ENCODE results near the gene DOCK11.

Gene DOCK11

GRCh38 chrX:118682258-118683014, 186.8 kb downstream of the DOCK11 start:
- POLR2A ChIA-PET: no interaction called here
- no peaks in the 10 kb centered on the region; a peak in 2 of 3 replicates for H3K36me3 ChIP-seq (ENCODE audit: control insufficient read depth in 2 of 2, insufficient read depth in 1 of 2, low read length in 2 of 2)
- H3K27ac ChIP-seq (ENCODE audit: extremely low read depth, low read depth, low read length): no peak overlapping the region
- no peak for TF ChIP-seq ZNF292 (tag by site-specific recombination; IDR thresholded peaks at IDR 0.05; ENCODE audit: borderline replicate concordance, low read depth)
- H3K4me3 ChIP-seq (ENCODE audit: low read depth, low read length): no peak overlapping the region
- CTCF ChIA-PET: interaction anchor here (0.9 kb wide), 1 partner anchor 222 kb away, joined by 3 read pairs; no protein-coding TSS in a partner anchor
- H3K4me1 ChIP-seq (ENCODE audit: control insufficient read depth, insufficient read depth, low read length): no peaks in the 10 kb centered on the region
- H3K9me3 ChIP-seq (ENCODE audit: control insufficient read depth, insufficient read depth, low read depth, low read length): no peaks in the 10 kb centered on the region

GRCh38 chrX:118685393-118685792, 189.8 kb downstream of the DOCK11 start:
- Histone ChIP-seq H3K27ac (ENCODE audit: extremely low read depth, low read depth, low read length) (no peak overlapping the region), H3K4me3 (ENCODE audit: low read depth, low read length) (no peak overlapping the region), H3K4me1 (ENCODE audit: control insufficient read depth, insufficient read depth, low read length) (no peaks in the 10 kb centered on the region), H3K36me3 (ENCODE audit: control insufficient read depth in 2 of 2, insufficient read depth in 1 of 2, low read length in 2 of 2) (no peaks in the 10 kb centered on the region; a peak in 1 of 3 replicates), H3K9me3 (ENCODE audit: control insufficient read depth, insufficient read depth, low read depth, low read length) (no peaks in the 10 kb centered on the region)
- ChIA-PET CTCF (interaction anchor here (1.2 to 1.9 kb wide), 2 partner anchors 59 to 139 kb away, joined by 4 read pairs; partner anchors contain the start of gene ZCCHC12), POLR2A (no interaction called here)
- TF ChIP-seq ZNF169 (tag by site-specific recombination; IDR thresholded peaks at IDR 0.05) (no peak), ZNF175 (tag by site-specific recombination; IDR thresholded peaks at IDR 0.05) (no peak), RBAK (tag by site-specific recombination; IDR thresholded peaks at IDR 0.05) (no peak), YY2 (tag by site-specific recombination; IDR thresholded peaks at IDR 0.05) (no peak), PATZ1 (tag by site-specific recombination; IDR thresholded peaks at IDR 0.05) (no peak), ZNF155 (tag by site-specific recombination; IDR thresholded peaks at IDR 0.05) (no peak), ZNF549 (tag by site-specific recombination; IDR thresholded peaks at IDR 0.05) (no peak), TSHZ1 (tag by site-specific recombination; IDR thresholded peaks at IDR 0.05; ENCODE audit: borderline replicate concordance) (no peak)

- H3K4me1 ChIP-seq (ENCODE audit: control insufficient read depth, insufficient read depth, low read length): no peaks in the 10 kb centered on the region
- ChIA-PET POLR2A (no interaction called here), CTCF (no interaction called here)
- no peak overlapping the region for H3K4me3 ChIP-seq (ENCODE audit: low read depth, low read length)
- H3K27ac ChIP-seq (ENCODE audit: extremely low read depth, low read depth, low read length): no peak overlapping the region
- no peaks in the 10 kb centered on the region; a peak in 1 of 3 replicates for H3K36me3 ChIP-seq (ENCODE audit: control insufficient read depth in 2 of 2, insufficient read depth in 1 of 2, low read length in 2 of 2)
- H3K9me3 ChIP-seq (ENCODE audit: control insufficient read depth, insufficient read depth, low read depth, low read length): no peaks in the 10 kb centered on the region
- TF ChIP-seq ZNF521 (tag by site-specific recombination; IDR thresholded peaks at IDR 0.05) (no peak), ZFHX2 (tag by site-specific recombination; conservative IDR thresholded peaks at IDR 0.05) (no peak), ZNF529 (tag by site-specific recombination; IDR thresholded peaks at IDR 0.05; ENCODE audit: insufficient replicate concordance) (no peak), ZNF660 (tag by site-specific recombination; IDR thresholded peaks at IDR 0.05) (no peak), ZNF324 (tag by site-specific recombination; IDR thresholded peaks at IDR 0.05) (no peak), IKZF3 (tag by site-specific recombination; IDR thresholded peaks at IDR 0.05) (no peak), ZNF274 (IDR thresholded peaks at IDR 0.05; ENCODE audit: low read length) (no peak), ZNF274 (tag by site-specific recombination; IDR thresholded peaks at IDR 0.05; ENCODE audit: borderline replicate concordance) (no peak), ZNF416 (tag by site-specific recombination; IDR thresholded peaks at IDR 0.05) (no peak), ZSCAN23 (tag by site-specific recombination; IDR thresholded peaks at IDR 0.05) (no peak), ZNF626 (tag by site-specific recombination; IDR thresholded peaks at IDR 0.05) (no peak), ZBTB10 (tag by site-specific recombination; IDR thresholded peaks at IDR 0.05) (no peak), INSM2 (tag by site-specific recombination; IDR thresholded peaks at IDR 0.05) (no peak)
Measured at GRCh38 chrX:118688935-118689334, 193.3 kb downstream of the DOCK11 start.

Measured in HEK293 (cell line).